Fibroblast of the aortic adventitia (primary cell): Measurements from ENCODE around the gene MMP23B. TPM values are rescaled to one million over a fixed set of nuclear protein-coding genes. Genes with fewer than 3 reads are reported as not detected.
"Not testable (repeated sequence)": the region's sequence is repeated elsewhere in the genome, so short reads cannot be mapped to it uniquely, and the experiment has no call there.

ENCODE experiments used
- DNase-seq: peaks from one replicate; pipeline ENCODE4 v3.0.0-alpha.2; 2010; ENCODE audit warnings: low read depth
- H3K4me3 ChIP-seq: 2 replicates; pipeline ENCODE4 v1.5.1; 2011; ENCODE audit warnings: low read depth, mild to moderate bottlenecking, control low read depth, low read length, moderate library complexity
- total RNA-seq: library from RNA; depleted of rRNA; stranded (reverse); fragments of >200 nt; gene quantifications from 2 replicates; pipeline ENCODE4 v1.2.3, GENCODE V29; 2012; ENCODE audit warnings: low replicate concordance
- TF ChIP-seq, protein P1 (sequence below): IDR thresholded peaks from 2 replicates; pipeline ENCODE4 v1.5.1; 2011; ENCODE audit warnings: mild to moderate bottlenecking, low read length, control low read depth, inconsistent platforms; ENCODE audit not compliant: insufficient read depth

MMP23B gene
- total RNA-seq, 1 donor: 13.5 TPM

DNA sequence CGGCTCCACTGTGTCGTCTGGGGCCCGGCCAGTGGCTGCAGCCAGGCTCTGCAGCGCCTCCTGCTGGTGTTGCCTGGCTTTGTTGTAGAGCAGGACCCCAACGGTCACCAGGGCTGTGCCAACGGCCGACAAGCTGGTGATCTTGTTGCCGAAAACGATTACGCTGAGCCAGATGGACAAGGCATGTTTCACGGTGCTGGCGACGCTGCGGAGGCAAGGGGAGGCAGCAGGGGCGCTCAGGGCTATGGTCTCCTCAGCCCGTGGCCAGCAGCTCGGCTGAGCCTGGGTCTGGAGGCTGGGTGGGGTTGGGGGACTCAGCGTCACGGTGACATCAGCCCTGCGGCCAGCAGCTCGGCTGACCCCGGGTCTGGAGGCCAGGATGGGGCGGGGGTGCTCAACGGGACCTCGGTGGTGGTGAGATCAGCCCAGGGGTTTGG, 33.9 kb downstream of the MMP23B start:
- TF ChIP-seq, protein P1, sequence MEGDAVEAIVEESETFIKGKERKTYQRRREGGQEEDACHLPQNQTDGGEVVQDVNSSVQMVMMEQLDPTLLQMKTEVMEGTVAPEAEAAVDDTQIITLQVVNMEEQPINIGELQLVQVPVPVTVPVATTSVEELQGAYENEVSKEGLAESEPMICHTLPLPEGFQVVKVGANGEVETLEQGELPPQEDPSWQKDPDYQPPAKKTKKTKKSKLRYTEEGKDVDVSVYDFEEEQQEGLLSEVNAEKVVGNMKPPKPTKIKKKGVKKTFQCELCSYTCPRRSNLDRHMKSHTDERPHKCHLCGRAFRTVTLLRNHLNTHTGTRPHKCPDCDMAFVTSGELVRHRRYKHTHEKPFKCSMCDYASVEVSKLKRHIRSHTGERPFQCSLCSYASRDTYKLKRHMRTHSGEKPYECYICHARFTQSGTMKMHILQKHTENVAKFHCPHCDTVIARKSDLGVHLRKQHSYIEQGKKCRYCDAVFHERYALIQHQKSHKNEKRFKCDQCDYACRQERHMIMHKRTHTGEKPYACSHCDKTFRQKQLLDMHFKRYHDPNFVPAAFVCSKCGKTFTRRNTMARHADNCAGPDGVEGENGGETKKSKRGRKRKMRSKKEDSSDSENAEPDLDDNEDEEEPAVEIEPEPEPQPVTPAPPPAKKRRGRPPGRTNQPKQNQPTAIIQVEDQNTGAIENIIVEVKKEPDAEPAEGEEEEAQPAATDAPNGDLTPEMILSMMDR: peak; percentile 37
- DNase-seq: no peak
- no peak overlapping the region for H3K4me3 ChIP-seq

DNA sequence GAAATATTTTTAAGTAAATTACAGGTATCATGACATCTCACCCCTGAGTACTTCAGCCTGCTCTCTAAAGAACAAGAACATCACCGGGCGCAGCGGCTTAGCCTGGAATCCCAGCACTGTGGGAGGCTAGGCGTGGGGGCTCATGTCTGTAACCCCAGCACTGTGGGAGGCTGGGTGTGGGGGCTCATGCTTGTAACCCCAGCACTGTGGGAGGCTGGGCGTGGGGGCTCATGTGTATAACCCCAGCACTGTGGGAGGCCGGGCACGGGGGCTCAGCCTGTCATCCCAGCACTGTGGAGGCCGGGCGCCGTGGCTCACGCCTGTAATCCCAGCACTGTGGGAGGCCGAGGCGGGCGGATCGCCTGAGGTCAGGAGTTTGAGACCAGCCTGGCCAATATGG, 34.6 kb downstream of the MMP23B start:
- TF ChIP-seq, protein P1: no peak
- H3K4me3 ChIP-seq: no peak overlapping the region

DNA sequence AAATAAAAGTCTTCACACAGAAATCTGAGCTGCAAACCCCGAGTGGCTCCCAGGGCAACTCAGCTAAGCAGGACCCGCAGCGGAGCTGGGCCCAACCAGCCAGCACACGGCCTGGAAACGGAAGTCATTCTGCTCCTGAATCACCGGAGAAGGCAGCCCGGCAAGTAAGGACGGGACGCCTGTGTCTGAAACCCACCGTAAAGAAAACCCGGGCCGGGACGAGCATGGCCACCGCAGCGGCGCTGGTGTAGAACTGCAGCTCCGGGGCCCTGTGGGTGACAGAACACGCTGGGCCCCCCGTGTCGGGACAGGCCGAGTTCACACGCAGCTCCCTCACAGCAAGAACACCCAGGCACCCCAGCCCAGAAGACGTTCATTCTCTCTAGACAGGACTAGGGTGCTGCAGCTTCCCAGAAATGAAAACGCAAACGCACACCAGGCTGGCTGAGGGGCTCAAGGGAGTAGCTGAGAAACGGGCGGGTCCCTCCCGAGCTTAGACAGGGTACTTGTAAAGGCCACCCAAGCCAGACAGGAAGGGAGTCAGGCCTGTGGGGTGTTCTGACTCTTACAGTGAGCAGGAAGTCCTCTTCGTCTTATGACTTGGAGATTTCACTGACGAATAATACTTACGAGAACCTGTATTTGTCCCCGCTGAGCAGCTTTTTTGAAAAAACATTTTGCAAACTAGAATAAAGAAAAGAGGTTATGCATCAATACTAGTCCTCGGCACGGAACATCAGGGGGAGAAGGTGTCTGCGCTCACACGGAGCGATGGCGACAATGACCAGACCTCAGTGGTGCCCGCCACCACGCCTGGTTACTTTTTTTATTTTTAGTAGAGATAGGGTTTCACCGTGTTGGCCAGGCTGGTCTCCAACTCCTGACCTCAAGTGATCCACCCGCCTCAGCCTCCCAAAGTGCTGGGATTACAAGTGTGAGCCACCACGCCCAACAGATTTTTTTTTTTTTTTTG, 37.8 kb downstream of the MMP23B start:
- H3K4me3 ChIP-seq: no peak overlapping the region
- no peak for DNase-seq
- TF ChIP-seq, protein P1: no peak

More for the DNA sequence above, 34.6 kb downstream of the MMP23B start:
- DNase-seq: no peak

DNA sequence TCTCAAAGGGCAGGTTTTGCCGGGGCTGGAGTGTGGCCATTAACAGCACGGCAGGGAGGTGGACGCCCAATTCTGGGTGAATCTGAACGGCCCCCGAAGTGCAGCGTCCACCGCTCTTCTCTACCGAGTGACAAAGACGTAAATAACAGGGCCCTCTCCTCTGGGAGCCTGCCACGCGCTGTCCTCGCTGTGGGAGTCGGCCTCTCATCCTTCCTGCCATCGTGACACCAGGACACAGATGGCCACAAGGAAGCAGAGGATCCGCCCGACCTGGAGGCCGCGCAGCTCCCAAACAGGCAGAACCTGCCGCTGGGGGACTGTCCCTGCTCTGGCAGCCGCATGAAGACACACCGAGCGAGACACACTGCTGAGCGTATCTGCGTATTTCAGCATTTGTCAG, 38.9 kb downstream of the MMP23B start:
- H3K4me3 ChIP-seq: no peak overlapping the region
- TF ChIP-seq, protein P1: no peak
- no peak for DNase-seq

DNA sequence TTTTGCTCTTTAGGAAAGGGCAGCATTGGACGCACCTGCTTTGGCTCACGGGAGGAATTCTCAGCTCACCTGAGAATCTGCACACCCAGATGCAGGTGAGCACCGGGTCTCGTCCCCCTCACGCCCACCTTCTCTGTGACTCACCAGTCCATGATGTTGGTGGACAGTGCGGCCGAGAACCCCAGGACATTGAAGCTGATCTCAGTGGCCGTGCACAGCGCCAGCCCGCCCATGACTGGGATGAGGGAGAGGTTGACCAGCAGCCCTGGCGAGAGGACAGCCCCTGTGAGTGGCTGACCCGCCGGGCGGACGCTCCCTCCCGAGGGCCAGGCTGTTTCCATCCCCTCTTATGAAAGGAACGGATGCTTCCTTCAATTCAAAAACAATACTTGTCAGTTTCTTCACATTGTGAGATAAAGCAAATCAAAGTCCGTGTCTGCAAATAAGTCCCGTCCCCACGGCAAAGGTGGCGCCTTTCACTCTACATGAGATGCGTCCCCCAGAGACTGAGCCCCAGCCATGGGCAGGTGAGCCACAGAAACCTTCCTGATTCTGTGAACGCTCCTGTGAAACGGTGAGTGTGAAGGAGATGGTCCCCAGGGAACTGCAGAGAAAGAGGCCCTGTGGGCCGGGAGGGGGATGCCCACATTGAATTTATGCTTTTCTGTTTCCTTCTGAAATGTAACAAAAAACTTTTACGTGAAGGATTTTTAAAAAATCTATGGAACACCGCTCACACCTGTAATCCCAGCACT, 39.6 kb downstream of the MMP23B start:
- DNase-seq: no peak
- TF ChIP-seq, protein P1: no peak
- no peak overlapping the region for H3K4me3 ChIP-seq

DNA sequence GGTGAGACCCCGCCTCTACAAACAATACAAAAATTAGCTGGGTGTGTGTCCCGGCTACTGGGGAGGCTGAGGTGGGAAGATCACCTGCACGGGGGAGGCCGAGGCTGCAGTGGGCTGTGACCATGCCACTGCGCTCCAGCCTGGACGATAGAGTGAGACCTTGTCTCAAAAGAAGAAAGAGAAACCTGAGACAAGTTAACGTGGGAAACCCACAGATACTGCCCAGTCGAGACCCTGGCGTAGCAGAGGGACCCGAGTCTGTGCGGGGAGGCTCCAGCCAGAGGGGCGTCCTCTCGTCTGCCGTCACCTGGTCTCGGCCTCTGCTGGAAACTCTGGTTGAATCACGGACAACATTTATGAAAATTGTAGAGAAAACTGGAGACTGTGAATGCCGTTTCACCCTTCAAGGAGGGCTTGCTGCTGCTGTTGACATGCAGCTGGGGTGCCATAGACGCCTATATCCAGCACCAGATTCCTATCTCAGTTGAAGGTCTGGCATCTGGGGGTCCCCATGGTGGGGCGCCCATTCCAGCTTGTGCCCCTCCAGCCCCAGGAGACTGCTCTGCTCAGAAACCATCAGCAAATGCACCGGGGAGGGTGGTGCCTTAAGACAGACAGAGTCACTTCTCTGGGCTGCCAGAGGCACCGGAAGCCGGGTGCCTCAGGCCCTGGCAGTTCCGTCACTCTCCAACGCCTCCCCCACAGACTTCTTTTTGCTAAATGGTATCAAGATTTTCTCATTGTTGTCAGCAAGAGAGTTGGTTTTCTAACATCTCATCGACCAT, 40.4 kb downstream of the MMP23B start:
- TF ChIP-seq, protein P1: no peak
- H3K4me3 ChIP-seq: no peak overlapping the region
- DNase-seq: no peak

DNA sequence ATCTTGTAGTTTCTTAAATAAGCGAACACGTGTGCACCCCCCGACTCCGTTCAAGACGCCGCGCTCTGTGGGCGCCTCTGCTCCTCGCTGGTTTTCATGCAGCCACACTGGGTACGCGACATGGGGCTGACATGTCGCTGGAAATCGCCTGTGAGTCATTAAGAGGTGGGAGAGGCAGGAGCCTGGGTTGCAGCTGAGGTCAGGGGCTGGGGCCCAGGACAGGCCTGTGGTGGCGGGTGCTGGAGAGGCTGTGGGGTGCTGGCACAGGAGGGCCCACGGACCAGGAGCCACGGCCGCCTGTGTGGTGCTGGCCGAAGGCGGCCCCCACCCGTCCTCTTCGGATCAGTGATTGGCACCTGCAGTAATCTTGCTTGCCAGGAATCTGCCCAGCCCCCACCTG, 42.8 kb downstream of the MMP23B start:
- not testable (repeated sequence) for H3K4me3 ChIP-seq, DNase-seq

DNA sequence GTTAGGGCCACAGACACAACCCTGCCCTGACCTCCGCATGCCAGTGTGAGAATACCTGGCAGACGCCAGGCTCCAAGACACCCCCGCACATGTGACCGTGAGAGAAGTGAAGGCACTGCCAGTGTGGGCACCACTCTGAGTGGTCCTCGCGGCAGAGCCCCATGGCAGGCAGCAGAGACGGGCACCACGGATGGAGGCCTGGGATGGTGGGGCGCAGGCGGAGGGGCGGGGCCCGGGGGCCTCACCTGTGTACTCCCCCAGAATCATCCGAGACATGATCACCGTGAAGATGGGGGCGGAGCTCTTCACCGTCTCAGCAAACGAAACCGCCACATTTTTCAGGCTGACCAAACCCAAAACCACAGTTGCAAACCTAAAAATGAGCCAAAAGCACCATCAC, 43.2 kb downstream of the MMP23B start:
- H3K4me3 ChIP-seq, DNase-seq: not testable (repeated sequence)

DNA sequence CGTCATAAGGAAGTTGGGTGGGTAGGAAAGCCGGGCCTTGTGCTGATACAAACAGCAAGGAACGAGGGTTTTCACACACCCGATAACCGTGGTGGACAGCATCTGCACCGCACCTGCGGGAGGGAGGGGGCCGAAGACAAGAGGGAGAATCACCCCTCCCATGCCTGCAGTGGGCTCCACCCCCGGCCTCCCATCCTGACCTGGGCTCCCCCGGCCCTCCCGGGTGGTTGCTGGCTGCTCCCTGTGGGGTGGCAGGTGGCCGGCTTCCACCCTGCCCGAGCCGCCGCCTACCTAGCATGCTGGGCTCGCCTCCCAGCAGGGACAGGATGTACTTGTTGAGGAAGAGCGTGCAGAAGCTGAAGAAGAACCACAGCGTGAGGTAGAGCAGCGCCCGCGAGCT, 44.1 kb downstream of the MMP23B start:
- DNase-seq: not testable (repeated sequence)

More for the DNA sequence above, 44.1 kb downstream of the MMP23B start:
- H3K4me3 ChIP-seq: not testable (repeated sequence)
